C4-2B (cell line): Measurements from ENCODE around the gene SORCS2.

ENCODE experiments used
- ZFX ChIP-seq: fragments of 450-650 bp; IDR thresholded peaks from 2 replicates; pipeline ENCODE4 v1.6.1; 2017
- TF ChIP-seq, protein P1 (sequence below): fragments of 450-650 bp; conservative IDR thresholded peaks from 2 replicates; pipeline ENCODE4 v1.5.1; 2017; ENCODE audit warnings: mild to moderate bottlenecking

GRCh38 chr4:7461230-7461629 lies 268.9 kb downstream of the SORCS2 start:
- TF ChIP-seq, protein P1, sequence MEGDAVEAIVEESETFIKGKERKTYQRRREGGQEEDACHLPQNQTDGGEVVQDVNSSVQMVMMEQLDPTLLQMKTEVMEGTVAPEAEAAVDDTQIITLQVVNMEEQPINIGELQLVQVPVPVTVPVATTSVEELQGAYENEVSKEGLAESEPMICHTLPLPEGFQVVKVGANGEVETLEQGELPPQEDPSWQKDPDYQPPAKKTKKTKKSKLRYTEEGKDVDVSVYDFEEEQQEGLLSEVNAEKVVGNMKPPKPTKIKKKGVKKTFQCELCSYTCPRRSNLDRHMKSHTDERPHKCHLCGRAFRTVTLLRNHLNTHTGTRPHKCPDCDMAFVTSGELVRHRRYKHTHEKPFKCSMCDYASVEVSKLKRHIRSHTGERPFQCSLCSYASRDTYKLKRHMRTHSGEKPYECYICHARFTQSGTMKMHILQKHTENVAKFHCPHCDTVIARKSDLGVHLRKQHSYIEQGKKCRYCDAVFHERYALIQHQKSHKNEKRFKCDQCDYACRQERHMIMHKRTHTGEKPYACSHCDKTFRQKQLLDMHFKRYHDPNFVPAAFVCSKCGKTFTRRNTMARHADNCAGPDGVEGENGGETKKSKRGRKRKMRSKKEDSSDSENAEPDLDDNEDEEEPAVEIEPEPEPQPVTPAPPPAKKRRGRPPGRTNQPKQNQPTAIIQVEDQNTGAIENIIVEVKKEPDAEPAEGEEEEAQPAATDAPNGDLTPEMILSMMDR: no peak
- no peak for TF ChIP-seq ZFX
